NT2/D1 (cell line): ENCODE data around the gene IL18R1.

ENCODE experiments used
- SUZ12 ChIP-seq: IDR thresholded peaks from 2 replicates; pipeline ENCODE4 v1.6.1; 2011; ENCODE audit not compliant: insufficient read length, insufficient read depth; ENCODE audit errors: extremely low read depth
- YY1 ChIP-seq: IDR thresholded peaks from 2 replicates; pipeline ENCODE4 v1.6.1; 2011; ENCODE audit not compliant: insufficient read length, insufficient read depth
- ZNF274 ChIP-seq: IDR thresholded peaks from 2 replicates; pipeline ENCODE4 v1.6.1; 2011; ENCODE audit warnings: mild to moderate bottlenecking, low read depth, low read length

GRCh38 chr2:102345329-102345920, 10.2 kb upstream of the IL18R1 start:
- TF ChIP-seq SUZ12 (no peak), ZNF274 (no peak), YY1 (no peak)
